Posterior vena cava (tissue), 2 donors: ENCODE results near the gene ELANE. TPM values are rescaled to one million over a fixed set of nuclear protein-coding genes. Genes with fewer than 3 reads are reported as not detected.
"Not testable (repeated sequence)": the region's sequence is repeated elsewhere in the genome, so short reads cannot be mapped to it uniquely, and the experiment has no call there.

Experiments
- DNase-seq: peaks from one replicate; pipeline ENCODE4 v3.0.0-alpha.2; 2020; ENCODE audit warnings: low spot score
- intact Hi-C, 2 donors: fragments of 100-400 bp; cut with DNase I; formaldehyde crosslinking; loops; one replicate each; pipeline versions ENCODE4 v1.14.1 to v1.14.2; 2022 to 2023
- total RNA-seq, 2 donors: library from RNA; stranded (reverse); fragmentation: NEBNext Ultra II Directional; extraction: Animal tissue kit (Norgen Biotek cat#: 25700); gene quantifications; one replicate each; pipeline ENCODE4 v1.2.1, GENCODE V29; 2021
- donor health status: DM: yes; HTN: yes; CAD: no.
- donor health status: DM: yes; HTN: yes; CAD: no.

ELANE gene
- total RNA-seq, 2 donors from 2014 or later: 0.33 to 2.2 TPM

DNA sequence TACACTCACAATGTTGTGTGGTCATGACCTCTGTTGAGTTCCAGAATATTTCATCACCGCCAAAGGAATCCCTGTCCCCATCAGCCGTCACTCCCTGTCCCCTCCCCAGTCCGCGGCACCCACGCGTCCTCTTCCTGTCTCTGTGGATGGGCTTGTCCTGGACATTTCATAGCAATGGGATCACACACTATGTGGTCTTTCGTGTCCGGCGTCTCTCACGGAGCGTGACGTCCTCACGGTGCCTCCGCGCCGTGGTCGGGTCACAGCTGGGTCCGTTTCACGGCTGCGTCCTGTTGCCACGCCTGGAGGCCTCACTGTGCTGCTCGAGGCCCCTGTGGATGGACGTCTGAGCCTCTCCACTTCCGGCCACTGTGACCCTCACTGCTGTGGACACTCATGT lies 17.9 kb upstream of the ELANE start:
- intact Hi-C loops: no loop called here
- DNase-seq: no peak

- intact Hi-C loops: no loop called here
These were observed 16.8 kb upstream of the ELANE start for GRCh38 chr19:835210-835810.

DNA sequence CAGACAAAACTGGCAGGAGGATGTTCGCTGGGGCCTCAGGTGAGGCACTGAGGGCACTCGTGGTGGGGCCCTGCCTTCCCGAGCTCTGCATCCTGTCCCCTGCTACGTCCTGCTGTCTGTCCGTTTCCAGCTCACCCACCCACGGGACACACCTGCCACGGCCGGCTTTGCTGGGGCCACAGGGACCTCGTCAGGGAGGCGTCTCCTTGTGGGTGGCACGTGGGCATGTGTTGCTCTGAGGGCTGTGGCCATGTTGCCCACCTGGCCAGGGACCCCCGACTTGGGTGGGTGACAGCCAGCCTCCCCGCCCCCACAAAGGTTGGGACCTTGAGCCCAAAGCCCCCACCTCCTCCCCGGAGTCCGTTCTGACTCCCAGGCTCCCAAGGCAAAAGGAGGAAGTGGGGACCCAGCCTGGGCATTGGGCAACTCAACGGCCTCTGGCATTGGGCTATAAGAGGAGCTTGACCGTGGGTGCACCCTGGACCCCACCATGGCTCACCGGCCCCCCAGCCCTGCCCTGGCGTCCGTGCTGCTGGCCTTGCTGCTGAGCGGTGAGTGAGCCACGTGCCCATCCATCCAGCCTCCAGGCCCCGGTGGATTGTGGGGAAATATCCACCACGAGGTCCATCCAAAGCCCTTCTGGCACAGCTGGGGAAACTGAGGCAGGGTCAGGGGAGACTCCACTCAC lies 11.4 kb upstream of the ELANE start, which contains the start of gene PRTN3:
PRTN3 (plus strand) TSS at position 481 of the 688 bp plus-strand sequence; CDS start at position 491, 10 bp downstream.
- intact Hi-C loops: no loop called here
- DNase-seq: no peak

More at GRCh38 chr19:835210-835810, 16.8 kb upstream of the ELANE start:
- no peak for DNase-seq

DNA sequence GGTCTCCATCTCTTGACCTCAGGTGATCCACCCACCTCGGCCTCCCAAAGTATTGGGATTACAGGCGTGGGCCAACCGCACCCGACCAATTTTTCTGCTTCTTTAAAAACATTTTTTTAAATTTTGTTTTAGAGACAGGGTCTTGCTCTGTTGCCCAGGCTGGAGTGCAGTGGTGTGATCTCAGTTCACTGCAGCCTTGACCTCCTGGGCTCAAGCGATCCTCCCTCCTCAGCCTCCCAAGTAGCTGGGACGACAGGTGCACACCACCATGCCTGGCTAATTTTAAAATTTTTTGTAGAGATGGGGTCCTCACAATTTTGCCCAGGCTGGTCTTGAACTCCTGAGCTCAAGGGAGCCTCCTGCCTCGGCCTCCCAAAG lies 9.3 kb upstream of the ELANE start:
- DNase-seq, intact Hi-C loops: not testable (repeated sequence)

- intact Hi-C loops: no loop called here
- peak; percentile 84 for DNase-seq
These were observed 8.8 kb upstream of the ELANE start for GRCh38 chr19:843180-843835.

- intact Hi-C loops: no loop called here
- peak; percentile 48 for DNase-seq
These were observed 8.1 kb upstream of the ELANE start for GRCh38 chr19:843836-844545.

GRCh38 chr19:844546-844971 lies 7.5 kb upstream of the ELANE start:
- intact Hi-C loops: no loop called here
- peak; percentile 60 for DNase-seq

DNA sequence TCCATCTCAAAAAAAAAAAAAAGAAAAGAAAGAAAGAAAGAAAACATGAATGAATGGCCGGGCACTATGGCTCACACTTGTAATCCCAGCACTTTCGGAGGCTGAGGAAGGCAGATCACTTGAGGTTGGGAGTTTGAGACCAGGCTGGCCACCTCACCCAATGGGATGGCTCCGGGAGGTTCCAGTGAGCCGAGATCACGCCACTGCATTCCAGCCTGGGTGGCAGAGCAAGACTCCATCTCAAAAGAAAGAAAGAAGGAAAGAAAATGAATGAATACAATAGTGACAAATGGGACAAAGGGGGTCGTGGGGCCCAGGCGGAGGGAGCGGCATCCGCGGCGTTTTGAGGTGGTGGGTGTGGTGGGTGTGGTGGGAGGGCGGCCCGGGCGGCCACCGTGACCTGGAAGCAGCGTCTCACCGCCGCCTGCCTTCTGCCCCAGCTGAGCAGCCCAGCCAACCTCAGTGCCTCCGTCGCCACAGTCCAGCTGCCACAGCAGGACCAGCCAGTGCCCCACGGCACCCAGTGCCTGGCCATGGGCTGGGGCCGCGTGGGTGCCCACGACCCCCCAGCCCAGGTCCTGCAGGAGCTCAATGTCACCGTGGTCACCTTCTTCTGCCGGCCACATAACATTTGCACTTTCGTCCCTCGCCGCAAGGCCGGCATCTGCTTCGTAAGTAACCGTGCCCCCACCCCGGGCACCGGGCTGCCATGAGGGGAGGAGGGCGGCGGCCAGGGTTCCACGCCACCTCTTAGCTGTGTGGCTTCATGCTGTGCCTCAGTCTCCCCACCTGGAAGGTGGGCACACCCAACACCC lies 6.2 kb upstream of the ELANE start:
- intact Hi-C loops: no loop called here

GRCh38 chr19:848386-848921 lies 3.6 kb upstream of the ELANE start:
- intact Hi-C loops: no loop called here
- no peak for DNase-seq

More for the DNA sequence above, 6.2 kb upstream of the ELANE start:
- peak; percentile 78 for DNase-seq

GRCh38 chr19:849195-849594 lies 2.9 kb upstream of the ELANE start:
- DNase-seq, intact Hi-C loops: not testable (repeated sequence)

GRCh38 chr19:850221-850978 lies 1.7 kb upstream of the ELANE start:
- peak; percentile 98 for DNase-seq
- intact Hi-C loops: loop anchor here (5.0 to 10.0 kb wide), 2 partner anchors 78 to 134 kb away; partner anchors contain the start of gene WDR18 (in 1 of the 2)

- no peak for DNase-seq
- intact Hi-C loops: loop anchor here (5.0 to 10.0 kb wide), 2 partner anchors 79 to 134 kb away; partner anchors contain the start of gene WDR18 (in 1 of the 2)
These were observed 1.1 kb upstream of the ELANE start for GRCh38 chr19:850979-851335.

GRCh38 chr19:853014-853585 lies 997 bp downstream of the ELANE start:
- intact Hi-C loops: loop anchor here (5.0 to 10.0 kb wide), 2 partner anchors 81 to 132 kb away; partner anchors contain the start of gene WDR18 (in 1 of the 2)
- DNase-seq: no peak

- DNase-seq: not testable (repeated sequence)
- intact Hi-C loops: loop anchor here (5.0 to 10.0 kb wide), 2 partner anchors 81 to 131 kb away; partner anchors contain the start of gene WDR18 (in 1 of the 2)
These were observed 1.6 kb downstream of the ELANE start for GRCh38 chr19:853614-854220.

- DNase-seq: no peak
- intact Hi-C loops: loop anchor here (5.0 to 10.0 kb wide), 2 partner anchors 82 to 130 kb away; partner anchors contain the start of gene WDR18 (in 1 of the 2)
These were observed 2.4 kb downstream of the ELANE start for GRCh38 chr19:854549-854948.

GRCh38 chr19:855142-855541 lies 3.0 kb downstream of the ELANE start:
- no peak for DNase-seq
- intact Hi-C loops: loop anchor here in 1 of 2 donors (10.0 kb wide), 1 partner anchor 130 kb away; the partner anchor contains the start of gene WDR18
